GM10847 (cell line): Measurements from ENCODE around the gene ZNF80.

ENCODE experiments used
- POLR2A ChIP-seq: IDR thresholded peaks from 2 replicates; pipeline ENCODE4 v1.6.1; 2011; ENCODE audit not compliant: insufficient read length; ENCODE audit errors: extremely low read depth

The ZNF80 gene

DNA sequence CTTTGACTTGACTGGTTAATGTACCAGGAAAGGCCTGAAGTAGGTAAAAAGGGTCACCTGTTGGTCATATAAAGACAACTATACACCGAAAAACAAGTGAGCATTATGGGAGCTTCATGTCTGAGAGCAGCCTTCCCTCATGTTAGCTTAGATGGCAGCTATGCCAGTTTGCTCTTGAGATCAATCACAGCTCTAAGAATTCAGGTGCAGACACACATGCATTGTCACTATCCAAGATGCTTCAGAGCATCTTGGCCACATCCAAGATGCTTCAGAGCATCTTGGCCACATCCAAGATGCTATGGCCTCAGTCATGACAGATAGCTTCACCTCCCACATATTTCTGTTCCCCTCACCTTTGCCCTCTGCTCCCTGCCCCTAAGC lies 15.5 kb downstream of the ZNF80 start:
- TF ChIP-seq POLR2A, result no peak

DNA sequence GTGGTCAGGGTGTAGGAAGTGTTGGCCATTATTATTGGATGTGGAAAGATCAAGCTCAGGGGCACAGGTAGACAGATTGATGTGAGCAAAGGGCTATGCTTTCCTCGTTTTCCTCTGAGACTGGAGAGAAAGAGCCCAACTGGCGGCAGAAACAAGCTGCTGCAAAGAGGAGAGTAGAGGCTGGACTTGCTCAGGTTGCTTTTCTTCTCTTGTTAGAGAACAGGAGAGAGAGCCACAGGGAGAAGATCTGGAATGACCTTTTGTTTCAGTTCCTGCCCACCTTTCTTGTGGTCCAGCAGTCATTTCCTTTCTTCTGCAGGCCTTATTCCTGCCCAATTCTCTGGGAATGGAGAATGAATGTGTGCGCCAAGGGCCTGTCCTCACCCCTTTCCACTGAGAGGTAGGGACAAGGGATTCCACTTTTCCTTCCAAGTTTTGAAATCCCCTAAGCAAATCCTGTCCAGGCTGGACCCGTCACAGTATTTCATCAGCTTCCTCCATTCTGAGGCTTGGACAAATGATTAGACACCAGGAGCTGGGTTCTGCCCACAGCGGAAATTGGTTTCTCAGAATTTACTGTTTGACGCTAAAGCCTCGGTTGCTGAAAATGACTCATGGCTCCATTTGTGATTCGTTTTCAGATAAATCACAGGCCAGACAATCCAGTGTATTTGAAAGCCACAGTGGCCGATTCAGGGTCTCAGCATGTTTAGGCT lies 16.1 kb downstream of the ZNF80 start:
- no peak for TF ChIP-seq POLR2A

DNA sequence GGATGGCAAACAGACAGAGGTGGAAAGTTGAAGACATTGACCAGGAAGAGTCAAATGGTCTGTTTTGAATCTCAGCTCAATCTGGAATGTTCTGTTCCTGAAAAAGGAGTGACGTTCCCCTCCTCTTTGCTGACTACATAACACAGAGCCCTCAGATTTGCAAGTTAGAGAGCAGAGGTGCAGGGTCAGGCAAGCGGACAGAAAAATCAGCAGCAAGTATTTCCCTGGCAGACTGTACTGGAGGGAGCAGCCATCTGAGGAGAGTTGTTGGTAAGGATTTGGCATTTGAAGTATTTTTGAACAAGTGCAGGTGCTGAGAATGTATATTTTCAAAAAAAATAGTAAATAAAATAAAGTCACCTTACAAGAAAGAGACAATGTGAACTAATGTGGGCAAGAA lies 17.6 kb downstream of the ZNF80 start:
- no peak for TF ChIP-seq POLR2A

DNA sequence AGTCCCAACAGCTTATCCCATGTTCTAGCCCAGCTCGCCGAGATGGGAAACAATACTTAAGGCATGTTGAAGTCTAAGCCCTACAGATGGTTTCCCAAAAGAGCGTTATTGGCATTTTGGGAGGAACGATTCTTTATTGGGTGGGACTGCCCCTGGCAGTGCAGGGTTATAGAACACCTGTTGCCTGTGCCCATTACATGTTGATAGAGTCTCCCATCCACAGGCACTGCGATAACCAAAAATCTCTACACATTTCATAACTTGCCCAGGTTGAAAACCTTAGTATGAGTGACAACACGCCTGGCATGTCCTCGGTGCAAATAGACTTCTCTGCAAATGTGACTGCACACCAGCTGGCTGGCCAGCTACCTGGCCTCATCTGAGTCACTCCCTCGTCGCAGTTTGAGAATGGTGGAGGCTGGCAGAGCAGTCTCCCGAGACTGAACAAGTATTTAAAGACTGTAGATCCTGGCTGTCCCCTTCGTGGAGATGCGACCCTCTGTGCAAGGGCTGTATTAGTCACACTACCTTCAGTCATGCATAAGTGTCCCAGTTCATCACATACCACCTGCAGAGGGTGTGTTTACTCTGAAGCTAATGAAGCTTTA lies 18.7 kb downstream of the ZNF80 start:
- no peak for TF ChIP-seq POLR2A

DNA sequence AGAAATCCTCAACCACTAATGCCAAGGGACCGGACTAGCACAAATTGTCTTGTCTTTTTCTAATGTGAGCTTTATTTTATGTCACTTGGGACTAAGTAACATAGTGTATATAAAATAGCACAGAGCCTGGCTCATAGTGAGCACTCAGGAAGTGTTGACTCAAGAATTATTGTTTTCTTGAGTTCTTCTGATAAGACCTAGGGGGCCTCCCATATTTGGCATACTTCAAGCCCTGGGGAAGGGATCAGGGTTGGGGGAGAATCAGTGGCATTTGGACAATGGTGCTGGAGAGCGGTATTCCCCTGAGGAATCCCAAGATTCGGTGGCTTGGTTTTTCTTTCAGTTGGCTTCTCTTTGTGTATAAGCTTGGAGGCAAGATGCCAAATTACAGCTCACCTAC lies 19.4 kb downstream of the ZNF80 start:
- TF ChIP-seq POLR2A, result no peak

DNA sequence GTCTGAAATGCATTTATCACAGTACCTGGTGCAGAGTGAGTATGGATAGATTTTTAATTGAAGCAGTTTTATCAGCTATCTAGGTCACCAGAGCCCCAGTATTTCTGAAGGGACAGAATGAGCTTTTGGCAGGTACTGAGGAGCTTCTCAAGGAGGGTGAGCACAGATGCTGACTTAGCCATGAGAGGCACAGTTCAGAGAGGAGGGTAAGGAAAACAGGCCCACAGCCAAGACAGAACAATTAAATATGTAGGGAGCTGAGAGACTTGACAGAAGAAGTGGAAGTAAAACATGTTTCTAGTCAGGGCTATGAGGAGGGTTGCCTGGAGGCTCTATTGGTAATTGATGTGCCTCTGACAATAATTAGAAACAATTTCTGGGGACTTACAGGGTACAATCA lies 20.1 kb downstream of the ZNF80 start:
- TF ChIP-seq POLR2A, result no peak

DNA sequence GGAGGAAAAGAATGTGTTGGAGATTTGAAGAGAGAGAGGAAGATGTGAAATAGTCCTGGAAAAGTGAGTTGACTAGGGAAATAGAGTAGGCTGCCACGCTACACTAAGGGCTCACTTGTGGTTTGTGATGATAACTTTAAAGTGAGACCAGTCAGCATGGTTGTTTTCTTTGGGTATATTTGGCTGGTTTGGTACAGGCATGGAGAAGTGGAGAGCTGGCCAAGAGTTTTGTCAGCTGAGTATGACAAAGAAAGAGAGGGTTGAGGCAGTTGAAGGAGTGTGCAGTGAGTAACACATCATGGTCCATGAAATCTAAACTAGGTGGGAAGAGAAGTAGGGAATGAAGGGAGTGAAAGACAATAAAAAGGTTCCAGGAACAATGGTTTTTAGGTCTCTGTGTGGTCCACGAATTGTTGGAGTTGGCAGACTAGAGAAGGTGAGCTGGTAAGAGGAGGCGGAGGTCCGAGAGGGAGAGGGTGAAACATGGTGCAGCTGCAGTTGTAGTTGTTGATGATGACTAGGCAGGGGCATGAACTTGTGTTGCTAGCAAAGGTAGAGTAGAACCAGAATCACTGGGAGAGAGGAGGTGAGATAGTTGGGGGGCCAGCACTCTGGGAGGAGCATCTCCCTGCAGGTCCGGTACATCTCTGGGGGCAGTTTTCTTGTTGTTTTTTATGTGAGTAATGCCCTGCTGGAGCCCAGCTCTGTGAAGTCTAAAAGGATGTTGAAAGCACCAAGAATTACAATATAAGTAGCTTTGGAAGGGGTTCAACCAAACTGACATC lies 21.0 kb downstream of the ZNF80 start:
- no peak for TF ChIP-seq POLR2A

DNA sequence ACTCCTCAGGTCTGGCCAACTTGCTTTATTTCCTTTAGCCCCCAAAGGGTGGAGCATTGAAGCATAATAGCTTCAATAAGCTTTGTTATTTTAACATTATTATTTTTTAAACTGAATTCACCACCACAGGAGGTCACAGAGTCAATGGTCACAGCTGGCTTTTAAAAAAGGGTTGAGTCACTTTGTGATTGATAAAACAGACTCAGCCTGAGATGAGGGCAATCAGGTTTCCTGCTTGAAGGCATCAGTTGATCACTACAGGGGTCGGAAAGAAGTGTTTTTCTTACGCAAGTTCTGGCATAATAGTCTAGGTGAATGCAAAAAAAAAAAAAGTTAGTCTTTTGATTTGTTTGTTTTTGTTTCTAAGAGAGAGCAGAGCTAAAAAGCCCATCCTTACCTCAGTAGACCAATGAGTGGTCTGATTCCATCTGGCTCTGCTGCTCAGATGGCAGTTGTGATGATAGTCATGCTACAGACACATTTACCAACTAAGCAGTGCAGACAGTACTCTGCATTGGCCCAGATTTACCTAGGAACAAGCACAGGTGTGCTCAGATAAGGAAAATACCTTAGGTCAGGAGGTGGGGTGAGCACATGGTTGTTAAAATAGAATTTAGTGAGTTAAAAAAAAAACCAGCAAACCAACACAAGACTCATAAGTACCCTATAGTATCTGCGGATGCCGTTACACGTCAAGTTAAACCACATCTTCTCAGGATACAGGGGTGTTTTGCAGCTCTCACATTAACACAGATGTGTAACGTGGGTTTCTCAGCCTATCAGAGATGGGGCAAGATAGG lies 22.6 kb downstream of the ZNF80 start:
- no peak for TF ChIP-seq POLR2A

DNA sequence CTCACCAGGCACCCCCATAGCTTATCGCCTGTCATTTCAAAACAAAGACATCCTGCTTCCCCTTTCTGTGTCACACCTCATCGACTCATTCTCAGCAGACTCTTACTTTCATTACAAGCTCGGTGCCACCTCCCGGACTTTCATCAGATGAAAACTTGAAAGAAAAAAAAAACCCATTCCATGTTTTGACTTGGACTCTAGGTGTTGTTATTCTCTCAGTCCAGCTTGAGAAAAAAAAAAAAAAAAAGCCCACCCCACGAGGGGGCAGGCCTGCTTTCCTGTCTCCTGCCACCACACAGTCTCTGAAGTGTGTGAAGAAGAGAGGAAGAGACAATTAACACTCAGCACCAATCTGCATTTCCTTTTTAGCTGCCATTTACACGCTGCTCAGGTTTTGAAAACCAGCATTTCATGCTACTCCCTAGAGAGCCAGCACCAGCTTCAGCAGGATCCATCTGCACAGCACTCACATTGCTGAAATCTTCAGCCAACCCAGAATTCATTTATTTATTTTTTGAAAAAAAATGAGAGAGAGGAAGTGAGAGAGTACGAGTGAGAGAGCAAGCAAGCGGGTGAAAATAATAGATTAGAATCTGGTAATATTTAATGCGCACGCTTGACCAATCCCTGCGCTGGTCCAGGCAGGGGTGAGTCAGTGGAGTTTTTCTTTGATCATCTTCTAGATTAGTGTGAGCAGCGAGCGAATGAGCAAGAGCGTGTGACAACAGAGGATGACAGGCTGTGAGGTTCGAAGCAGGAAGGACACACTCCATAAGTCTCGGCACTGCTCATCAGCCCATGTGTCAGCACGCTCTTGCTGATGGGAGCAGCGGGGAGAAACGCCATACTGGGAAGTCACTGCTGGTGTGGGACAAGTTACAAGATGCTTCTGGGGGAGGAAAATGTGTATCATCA lies 23.5 kb downstream of the ZNF80 start:
- no peak for TF ChIP-seq POLR2A

DNA sequence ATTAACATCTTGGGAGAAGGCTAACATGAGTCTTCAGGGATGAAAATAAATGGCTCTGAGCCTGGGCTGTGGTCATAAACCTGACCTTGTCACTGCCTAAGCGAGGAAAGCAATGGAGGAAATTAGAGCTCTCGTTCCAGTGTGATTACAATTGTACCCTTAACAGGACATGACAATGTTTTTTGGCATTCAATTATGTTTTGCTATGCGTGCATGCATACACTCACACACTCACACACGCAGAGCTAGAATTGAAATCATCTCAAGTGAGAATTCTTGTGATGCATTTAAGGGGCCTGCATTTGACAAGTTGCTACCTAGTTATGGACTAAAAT lies 24.1 kb downstream of the ZNF80 start:
- TF ChIP-seq POLR2A, result no peak

DNA sequence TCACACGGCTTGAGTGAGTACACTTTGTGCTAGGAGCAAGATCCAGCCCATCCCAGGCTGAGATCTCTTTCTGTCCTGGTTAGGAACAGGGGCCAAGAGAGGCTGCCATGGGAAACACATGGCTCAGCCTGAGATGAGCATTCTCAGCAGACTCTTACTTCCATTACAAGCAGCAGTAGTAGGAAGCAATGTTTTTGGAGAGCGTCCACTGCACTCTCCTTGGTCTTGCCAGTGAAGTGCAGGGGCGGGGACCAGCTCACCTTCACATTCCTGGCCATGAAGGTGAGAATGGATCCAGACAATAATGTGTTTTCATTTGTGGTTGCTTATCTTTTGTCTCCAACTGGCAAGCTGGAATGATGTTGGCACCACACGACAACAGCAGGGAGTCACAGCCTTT lies 24.7 kb downstream of the ZNF80 start:
- TF ChIP-seq POLR2A, result no peak

DNA sequence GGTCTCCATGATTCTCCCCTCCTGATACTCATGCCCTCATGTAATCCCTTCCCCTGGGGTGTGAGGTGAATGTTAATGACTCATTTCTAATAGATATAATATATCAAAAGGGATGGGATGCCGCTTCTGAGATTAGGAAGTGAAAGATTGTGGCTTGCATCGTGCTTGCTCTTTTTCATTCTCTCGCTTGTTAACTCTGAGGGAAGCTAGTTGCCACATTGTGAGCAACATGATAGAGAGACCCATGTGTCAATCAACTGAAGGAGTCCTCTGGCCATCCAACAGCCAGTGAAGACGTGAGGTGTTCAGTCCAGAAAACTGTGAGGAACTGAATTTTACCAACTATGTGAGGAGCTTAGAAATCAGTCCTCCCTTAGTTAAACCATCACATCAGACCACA lies 29.6 kb downstream of the ZNF80 start:
- no peak for TF ChIP-seq POLR2A

DNA sequence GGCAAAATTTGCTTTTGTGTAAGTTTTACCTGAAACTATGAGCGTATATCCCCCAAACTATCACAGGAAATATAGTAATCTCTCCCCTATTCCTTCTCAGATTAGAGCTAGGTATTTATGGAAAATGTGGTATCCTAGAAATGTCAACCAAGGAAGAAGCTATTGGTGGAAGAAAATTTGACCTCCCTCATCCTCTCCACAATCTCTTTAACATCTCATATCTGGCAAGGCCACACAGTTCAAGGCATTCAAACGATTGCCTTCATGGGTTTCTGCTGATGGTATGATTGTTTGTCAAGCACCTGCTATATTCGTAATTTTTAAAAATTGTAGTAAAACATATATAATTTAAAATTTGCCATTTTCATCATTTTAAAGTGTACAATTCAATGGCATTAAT lies 31.0 kb downstream of the ZNF80 start:
- TF ChIP-seq POLR2A, result no peak

DNA sequence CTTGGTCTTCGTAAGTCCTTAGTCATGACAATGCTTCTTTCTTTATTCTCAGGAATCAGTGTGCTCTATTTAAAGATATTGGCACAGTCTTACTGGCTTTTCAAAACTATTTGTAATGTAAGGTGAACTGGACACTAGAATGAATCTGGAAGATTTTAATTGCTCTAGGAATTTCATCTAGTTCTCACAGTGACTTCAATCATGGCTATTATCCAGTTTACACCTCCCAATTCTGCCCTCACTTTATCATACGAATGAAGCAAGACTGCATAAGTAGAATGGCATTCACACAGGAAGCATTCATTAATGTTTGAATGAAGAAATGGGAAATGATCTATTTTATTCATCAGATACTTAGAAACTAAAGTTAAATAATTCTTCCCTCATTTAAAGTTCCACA lies 31.8 kb downstream of the ZNF80 start:
- no peak for TF ChIP-seq POLR2A

DNA sequence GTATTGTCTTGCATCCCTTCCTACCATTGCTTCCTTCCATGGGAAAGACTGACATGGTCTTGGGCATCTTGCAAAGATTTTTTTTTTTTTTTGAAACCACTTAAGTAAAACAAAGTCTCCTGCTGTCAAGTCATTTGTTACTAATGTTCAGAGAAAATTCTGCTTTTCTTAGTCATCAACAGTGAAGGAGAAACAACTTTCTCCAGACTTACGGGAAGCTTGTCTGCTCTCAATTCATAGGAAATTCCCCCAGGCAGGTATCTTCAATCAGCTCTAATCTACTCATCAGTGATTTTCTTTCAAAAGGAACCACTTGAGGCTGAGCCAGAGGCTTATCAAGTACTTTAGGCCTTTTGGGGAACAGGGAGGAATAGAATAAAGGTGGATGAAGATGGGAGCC lies 42.6 kb downstream of the ZNF80 start:
- TF ChIP-seq POLR2A, result no peak
